Activated T-helper 1 cell treated with anti-CD3 and anti-CD28 coated beads, Interleukin-12 subunit alpha, Interleukin-12 subunit beta, Interleukin-2, Interleukin-4 antibody, amounts not matched to agents 30 ng/mL and 10 ng/mL and 1 ng/mL, durations not matched to agents 14 hours and 24 hours and 36 hours (primary cell): ENCODE results near the gene TTLL12. TPM values are rescaled to one million over a fixed set of nuclear protein-coding genes. Genes with fewer than 3 reads are reported as not detected.
"Not testable (repeated sequence)": the region's sequence is repeated elsewhere in the genome, so short reads cannot be mapped to it uniquely, and the experiment has no call there.

ENCODE experiments used
- DNase-seq: peaks from one replicate; pipeline ENCODE4 v3.0.0; 2021; ENCODE audit warnings: low spot score
- H3K27ac Mint-ChIP-seq: one replicate; pipeline ENCODE4 v1.8.0; 2021; ENCODE audit warnings: mild to moderate bottlenecking, mixed read lengths
- H3K27me3 Mint-ChIP-seq: one replicate; pipeline ENCODE4 v1.8.0; 2022; ENCODE audit warnings: mild to moderate bottlenecking, moderate library complexity, mixed read lengths; ENCODE audit not compliant: insufficient read depth
- H3K36me3 Mint-ChIP-seq: one replicate; pipeline ENCODE4 v1.8.0; 2021; ENCODE audit warnings: low read depth, mixed read lengths
- H3K4me1 Mint-ChIP-seq: one replicate; pipeline ENCODE4 v1.8.0; 2021; ENCODE audit warnings: low read depth, mixed read lengths
- H3K4me3 Mint-ChIP-seq: one replicate; pipeline ENCODE4 v1.8.0; 2021; ENCODE audit warnings: mild to moderate bottlenecking, moderate library complexity, mixed read lengths
- H3K9me3 Mint-ChIP-seq: one replicate; pipeline ENCODE4 v1.8.0; 2021; ENCODE audit warnings: mixed read lengths
- intact Hi-C: fragments of 100-400 bp; cut with micrococcal nuclease; formaldehyde crosslinking; loops from one replicate; pipeline ENCODE4 v1.15.1; 2024
- total RNA-seq: library from RNA; stranded (reverse); gene quantifications from 2 replicates; pipeline ENCODE4 v1.2.3, GENCODE V29; 2022

TTLL12 gene
- total RNA-seq, 1 donor from 2014 or later: 105 TPM

- intact Hi-C loops: loop anchor here (1.0 kb wide), 1 partner anchor 61 kb away; the partner anchor contains the start of gene TTLL1
- H3K9me3 Mint-ChIP-seq: no peaks in the 10 kb centered on the region
- no peak for DNase-seq
- H3K27me3 Mint-ChIP-seq: no peaks in the 10 kb centered on the region
- H3K4me1 Mint-ChIP-seq: peaks cover 17% of the 10 kb centered on the region
- peak overlapping the region; percentile 94 for H3K4me3 Mint-ChIP-seq
- H3K36me3 Mint-ChIP-seq: peaks cover 2% of the 10 kb centered on the region
- H3K27ac Mint-ChIP-seq: peak overlapping the region; percentile 91
Measured at GRCh38 chr22:43150731-43151206, 36.2 kb downstream of the TTLL12 start.

GRCh38 chr22:43148581-43148980 lies 38.4 kb downstream of the TTLL12 start:
- peak overlapping the region; percentile 36 for H3K27ac Mint-ChIP-seq
- H3K36me3 Mint-ChIP-seq: peaks cover 2% of the 10 kb centered on the region
- no peak for DNase-seq
- peak overlapping the region; percentile 58 for H3K4me3 Mint-ChIP-seq
- intact Hi-C loops: no loop called here
- H3K9me3 Mint-ChIP-seq: no peaks in the 10 kb centered on the region
- H3K4me1 Mint-ChIP-seq: peaks cover 21% of the 10 kb centered on the region
- H3K27me3 Mint-ChIP-seq: no peaks in the 10 kb centered on the region

DNA sequence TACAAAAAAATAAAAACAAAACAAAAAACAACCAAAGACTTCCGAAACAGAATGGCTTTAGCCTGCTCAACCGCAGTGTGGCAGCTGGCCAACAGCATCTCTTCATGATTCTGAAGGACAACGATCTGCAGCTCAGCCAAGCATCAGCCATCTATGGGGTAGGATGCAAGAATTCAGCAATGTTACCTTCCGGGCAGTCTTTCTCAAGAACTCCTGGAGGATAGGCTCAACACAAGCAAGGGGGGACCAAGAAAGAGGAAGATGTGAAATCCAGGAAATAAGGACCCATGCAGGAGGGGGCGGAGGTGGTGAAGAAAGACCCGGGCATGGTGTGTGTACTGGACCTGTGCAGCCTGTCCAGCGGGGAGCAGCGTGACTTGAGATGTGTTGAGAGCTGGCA lies 39.1 kb downstream of the TTLL12 start:
- Mint-ChIP-seq H3K9me3 (no peaks in the 10 kb centered on the region), H3K27ac (peak overlapping the region; percentile 30), H3K4me3 (peak overlapping the region; percentile 68), H3K36me3 (peaks cover 2% of the 10 kb centered on the region), H3K27me3 (no peaks in the 10 kb centered on the region), H3K4me1 (peaks cover 25% of the 10 kb centered on the region)
- intact Hi-C loops: no loop called here
- no peak for DNase-seq

DNA sequence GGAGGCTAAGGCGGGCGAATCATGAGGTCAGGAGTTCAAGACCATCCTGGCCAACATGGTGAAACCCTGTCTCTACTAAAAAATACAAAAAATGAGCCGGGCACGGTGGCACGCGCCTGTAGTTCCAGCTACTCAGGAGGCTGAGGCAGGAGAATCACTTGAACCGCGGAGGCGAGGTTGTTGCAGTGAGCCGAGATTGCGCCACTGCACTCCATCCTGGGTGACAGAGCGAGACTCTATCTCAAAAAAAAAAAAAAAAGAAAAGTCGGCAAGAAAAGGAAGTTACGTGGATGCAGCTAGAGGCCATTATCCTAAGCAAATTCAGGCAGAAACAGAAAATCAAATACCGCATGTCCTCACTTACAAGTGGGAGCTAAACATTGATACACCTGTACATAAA lies 40.6 kb downstream of the TTLL12 start:
- H3K36me3 Mint-ChIP-seq, intact Hi-C loops, H3K27me3 Mint-ChIP-seq, H3K27ac Mint-ChIP-seq, H3K9me3 Mint-ChIP-seq, DNase-seq, H3K4me3 Mint-ChIP-seq: not testable (repeated sequence)
- H3K4me1 Mint-ChIP-seq: peaks cover 32% of the 10 kb centered on the region

- intact Hi-C loops, H3K27me3 Mint-ChIP-seq, DNase-seq, H3K36me3 Mint-ChIP-seq, H3K4me3 Mint-ChIP-seq, H3K9me3 Mint-ChIP-seq, H3K27ac Mint-ChIP-seq: not testable (repeated sequence)
- peaks cover 34% of the 10 kb centered on the region for H3K4me1 Mint-ChIP-seq
Measured at GRCh38 chr22:43145371-43145770, 41.6 kb downstream of the TTLL12 start.

GRCh38 chr22:43144949-43145348 lies 42.0 kb downstream of the TTLL12 start:
- H3K36me3 Mint-ChIP-seq: peaks cover 9% of the 10 kb centered on the region
- peaks cover 34% of the 10 kb centered on the region for H3K4me1 Mint-ChIP-seq
- DNase-seq: no peak
- H3K4me3 Mint-ChIP-seq: no peak overlapping the region
- H3K9me3 Mint-ChIP-seq: no peaks in the 10 kb centered on the region
- H3K27ac Mint-ChIP-seq: no peak overlapping the region
- intact Hi-C loops: no loop called here
- H3K27me3 Mint-ChIP-seq: no peaks in the 10 kb centered on the region

DNA sequence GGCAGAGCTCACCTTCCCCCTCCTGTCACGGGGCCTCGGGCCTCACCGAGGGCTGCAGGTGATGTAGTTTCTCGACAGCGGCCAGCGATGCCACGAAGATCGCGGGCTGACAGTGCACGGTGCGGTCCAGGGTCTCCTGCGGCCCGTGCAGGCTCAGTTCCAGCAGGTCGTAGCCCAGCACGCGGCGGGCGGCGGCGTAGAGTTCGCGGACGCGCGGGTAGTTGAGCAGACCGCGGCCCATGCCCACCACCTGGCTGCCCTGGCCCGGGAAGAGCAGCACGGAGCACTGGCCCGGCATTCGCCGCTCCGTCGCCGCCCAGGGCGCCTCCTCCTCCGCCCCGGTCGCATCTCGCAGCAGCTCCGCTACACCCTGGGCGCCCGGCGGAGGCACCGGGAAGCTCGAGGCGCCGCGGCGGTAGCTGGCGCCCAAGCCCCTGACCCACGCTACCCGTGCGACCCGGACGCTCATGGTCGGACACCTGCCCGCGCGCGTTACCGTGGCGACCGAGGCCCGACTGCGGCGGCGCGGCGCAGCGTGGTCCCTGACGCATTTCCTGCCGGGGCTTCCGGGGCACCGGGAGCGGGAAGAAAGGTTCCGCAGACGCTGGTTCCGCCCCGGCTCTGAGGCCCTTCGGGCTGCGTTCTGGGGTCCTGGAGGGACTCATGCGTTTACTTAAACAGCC lies 43.9 kb downstream of the TTLL12 start, which contains the start of gene MCAT:
Gene MCAT, minus strand, starts transcription at position 519 of the 683 bp plus-strand sequence. Its CDS starts 50 bp downstream, at position 469.
- peaks cover 33% of the 10 kb centered on the region for H3K4me1 Mint-ChIP-seq
- no peaks in the 10 kb centered on the region for H3K27me3 Mint-ChIP-seq

GRCh38 chr22:43136801-43137200 lies 50.1 kb downstream of the TTLL12 start:
- DNase-seq: no peak
- no peaks in the 10 kb centered on the region for H3K9me3 Mint-ChIP-seq
- intact Hi-C loops: no loop called here
- H3K4me1 Mint-ChIP-seq: peaks cover 9% of the 10 kb centered on the region
- H3K36me3 Mint-ChIP-seq: peaks cover 29% of the 10 kb centered on the region
- no peak overlapping the region for H3K27ac Mint-ChIP-seq
- no peaks in the 10 kb centered on the region for H3K27me3 Mint-ChIP-seq
- H3K4me3 Mint-ChIP-seq: no peak overlapping the region

More for the DNA sequence above, 43.9 kb downstream of the TTLL12 start, which contains the start of gene MCAT:
- Mint-ChIP-seq H3K36me3 (peaks cover 17% of the 10 kb centered on the region), H3K27ac (peak within 1 kb of the TSS; percentile 92), H3K4me3 (peak within 1 kb of the TSS; percentile 89), H3K9me3 (no peaks in the 10 kb centered on the region)
- intact Hi-C loops: loop anchor here (2.0 kb wide), 3 partner anchors 32 to 54 kb away; partner anchors contain the start of genes BIK, TTLL1 and TTLL12
- peak; percentile 87 for DNase-seq

DNA sequence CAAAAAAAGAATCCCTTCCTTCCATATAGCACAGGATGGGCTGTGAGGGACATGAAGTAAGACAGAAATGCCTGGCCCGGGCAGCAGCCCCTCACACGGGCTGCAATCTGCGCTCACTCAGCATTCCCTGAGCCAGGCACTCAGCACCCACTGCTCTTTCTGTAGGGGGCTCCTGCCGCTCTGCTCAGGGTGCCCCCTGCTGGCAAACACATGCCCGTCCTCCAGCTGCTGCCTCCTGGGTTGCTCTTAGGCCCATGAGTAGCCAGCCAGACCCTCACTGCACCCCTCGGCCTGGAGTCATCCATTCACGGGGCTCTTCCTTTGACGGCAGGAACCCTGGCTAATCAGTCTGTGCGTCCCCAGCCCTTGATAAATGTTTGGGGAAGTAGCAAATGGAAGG lies 50.7 kb downstream of the TTLL12 start:
- H3K4me3 Mint-ChIP-seq: no peak overlapping the region
- peaks cover 7% of the 10 kb centered on the region for H3K4me1 Mint-ChIP-seq
- intact Hi-C loops: no loop called here
- no peaks in the 10 kb centered on the region for H3K27me3 Mint-ChIP-seq
- H3K9me3 Mint-ChIP-seq: no peaks in the 10 kb centered on the region
- H3K36me3 Mint-ChIP-seq: peaks cover 29% of the 10 kb centered on the region
- DNase-seq: no peak
- H3K27ac Mint-ChIP-seq: no peak overlapping the region

- H3K36me3 Mint-ChIP-seq: peaks cover 24% of the 10 kb centered on the region
- H3K27ac Mint-ChIP-seq: no peak overlapping the region
- DNase-seq: no peak
- H3K9me3 Mint-ChIP-seq: no peaks in the 10 kb centered on the region
- intact Hi-C loops: no loop called here
- no peak overlapping the region for H3K4me3 Mint-ChIP-seq
- H3K27me3 Mint-ChIP-seq: no peaks in the 10 kb centered on the region
- no peaks in the 10 kb centered on the region for H3K4me1 Mint-ChIP-seq
Measured at GRCh38 chr22:43135565-43135964, 51.4 kb downstream of the TTLL12 start.

DNA sequence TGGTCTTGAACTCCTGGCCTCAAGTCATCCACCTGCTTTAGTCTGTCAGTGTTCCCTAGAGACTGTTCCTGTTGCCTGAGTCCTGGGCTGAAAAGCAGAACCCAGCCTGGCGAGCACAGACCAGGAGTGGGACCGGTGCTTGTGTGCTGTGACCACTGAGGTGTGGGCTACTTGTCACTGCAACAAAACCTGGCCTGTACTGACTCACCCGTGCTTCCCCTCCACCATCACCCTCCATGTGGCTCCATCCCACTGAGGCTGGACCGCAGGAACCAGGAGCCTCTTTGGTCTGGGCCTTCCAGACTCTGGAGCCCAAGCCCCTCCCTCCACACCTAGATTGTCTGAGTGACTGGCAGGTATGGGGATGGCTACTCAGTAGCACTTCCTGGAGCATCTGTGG lies 52.4 kb downstream of the TTLL12 start:
- Mint-ChIP-seq H3K4me3 (no peak overlapping the region), H3K4me1 (no peaks in the 10 kb centered on the region), H3K9me3 (no peaks in the 10 kb centered on the region), H3K36me3 (peaks cover 20% of the 10 kb centered on the region), H3K27me3 (no peaks in the 10 kb centered on the region), H3K27ac (no peak overlapping the region)
- intact Hi-C loops: no loop called here
- DNase-seq: no peak

DNA sequence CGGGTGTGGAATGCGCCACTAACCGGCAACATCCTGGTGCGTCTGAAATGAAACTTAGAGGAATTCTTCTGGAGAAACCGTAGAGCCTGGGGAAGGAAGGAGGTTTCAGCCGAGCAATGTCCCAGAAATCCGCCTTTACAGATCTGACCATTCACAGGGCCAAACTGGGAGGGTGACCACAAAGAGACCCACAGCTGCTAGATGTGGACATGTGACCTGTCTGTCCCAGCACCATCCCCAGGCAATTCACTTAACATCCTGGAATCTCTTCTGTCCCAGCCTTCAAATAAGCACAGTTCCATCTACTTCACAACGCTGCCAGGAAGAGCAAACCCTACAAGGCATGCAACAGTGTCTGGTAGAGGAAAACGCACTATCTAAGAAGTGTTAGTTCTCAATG lies 53.5 kb downstream of the TTLL12 start:
- Mint-ChIP-seq H3K9me3 (no peaks in the 10 kb centered on the region), H3K4me3 (no peak overlapping the region), H3K27ac (no peak overlapping the region), H3K27me3 (no peaks in the 10 kb centered on the region), H3K36me3 (peaks cover 15% of the 10 kb centered on the region), H3K4me1 (no peaks in the 10 kb centered on the region)
- no peak for DNase-seq
- intact Hi-C loops: no loop called here

DNA sequence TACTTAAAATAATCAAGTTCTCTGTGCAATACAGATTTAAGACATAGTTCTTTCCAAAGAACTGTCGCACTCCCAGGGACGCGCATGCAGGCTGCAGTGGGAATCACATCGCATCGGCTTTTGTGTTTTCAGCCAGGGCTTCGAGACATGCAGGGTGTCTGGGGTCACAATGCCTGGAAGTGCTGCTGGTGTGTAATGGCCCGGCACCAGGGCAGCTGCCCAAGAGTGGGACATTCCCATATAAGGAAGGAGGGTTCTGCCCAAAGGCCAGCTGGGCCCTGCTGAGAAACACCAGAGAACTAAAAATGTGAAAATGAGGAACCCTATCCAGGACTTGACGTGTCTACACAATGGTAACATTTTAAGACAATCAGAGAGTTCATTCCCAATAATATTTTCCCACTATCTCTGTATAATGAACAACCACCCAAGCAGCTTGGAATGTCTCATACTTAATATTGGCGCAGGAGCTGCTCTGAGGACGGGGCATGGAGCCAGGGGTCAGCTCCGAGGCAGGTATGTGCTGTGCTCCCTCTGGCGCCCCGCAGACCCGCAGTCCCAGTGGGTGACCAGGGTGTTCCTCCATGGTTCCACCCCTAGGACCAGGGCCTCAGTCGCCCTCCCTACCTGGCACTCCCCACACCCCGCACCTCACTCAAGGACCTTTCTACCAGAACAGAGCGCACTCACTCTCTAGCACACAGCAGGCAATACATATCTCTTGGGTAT lies 55.0 kb downstream of the TTLL12 start:
- Mint-ChIP-seq H3K9me3 (no peaks in the 10 kb centered on the region), H3K4me3 (no peak overlapping the region), H3K4me1 (no peaks in the 10 kb centered on the region), H3K27ac (no peak overlapping the region), H3K36me3 (peaks cover 11% of the 10 kb centered on the region), H3K27me3 (no peaks in the 10 kb centered on the region)
- no peak for DNase-seq
- intact Hi-C loops: no loop called here
